ENCODE results near the gene ZNF407.

- no peak for TF ChIP-seq CTCF (tag by site-specific recombination; IDR thresholded peaks at IDR 0.05)
- TF ChIP-seq YY1 (tag by site-specific recombination; IDR thresholded peaks at IDR 0.05) = no peak
- no peak for TF ChIP-seq ZNF146 (tag by site-specific recombination; IDR thresholded peaks at IDR 0.05)
- TF ChIP-seq ZBTB7A (tag by site-specific recombination; IDR thresholded peaks at IDR 0.05; ENCODE audit: low read depth) = no peak
- TF ChIP-seq ZNF791 (tag by site-specific recombination; IDR thresholded peaks at IDR 0.05) = no peak
- no peak for TF ChIP-seq ZNF843 (tag by site-specific recombination; IDR thresholded peaks at IDR 0.05)
- TF ChIP-seq PRDM10 (tag by site-specific recombination; IDR thresholded peaks at IDR 0.05) = no peak
- TF ChIP-seq ZNF404 (tag by site-specific recombination; IDR thresholded peaks at IDR 0.05) = no peak
Observed at GRCh38 chr18:74550886-74551285, 46.8 kb upstream of the ZNF407 start.

Measured in HEK293 (cell line).